GM18502 (cell line): Measurements from ENCODE around the gene LRRC25.
"Not testable (repeated sequence)": the region's sequence is repeated elsewhere in the genome, so short reads cannot be mapped to it uniquely, and the experiment has no call there.

Experiments
- ATAC-seq: cut with Tn5 transposase; IDR thresholded peaks from one replicate; pipeline ENCODE4 v1.9.1; 2021; ENCODE audit warnings: mild to moderate bottlenecking; ENCODE audit not compliant: unreplicated experiment, poor library complexity

LRRC25 gene

DNA sequence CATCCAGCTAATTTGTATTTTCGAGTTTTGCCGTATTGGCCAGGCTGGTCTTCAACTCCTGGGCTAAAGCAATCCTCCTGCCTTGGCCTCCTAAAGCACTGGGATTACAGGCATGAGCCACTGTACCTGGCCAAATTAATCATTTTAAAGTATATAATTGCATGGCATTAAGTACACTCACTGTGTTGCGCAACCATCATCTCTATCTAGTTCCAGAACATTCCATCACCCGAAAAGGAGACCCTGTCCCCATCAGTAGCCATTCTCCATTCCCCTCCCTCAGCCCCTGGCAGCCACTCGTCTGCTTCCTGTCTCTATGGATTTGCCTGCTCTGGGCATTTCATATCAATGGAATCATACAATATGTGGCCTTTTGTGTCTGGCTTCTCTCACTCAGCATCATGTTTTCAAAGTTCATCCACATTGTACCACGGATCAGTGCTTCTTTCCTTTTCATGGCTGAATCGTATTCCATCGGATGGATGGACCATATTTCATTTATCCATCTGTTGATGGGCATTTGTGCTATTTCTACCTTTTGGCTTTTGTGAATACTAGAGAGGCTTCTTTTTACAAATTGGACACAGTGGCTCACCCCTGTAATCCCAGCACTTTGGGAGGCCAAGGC lies 43.9 kb downstream of the LRRC25 start:
- ATAC-seq, result no peak

DNA sequence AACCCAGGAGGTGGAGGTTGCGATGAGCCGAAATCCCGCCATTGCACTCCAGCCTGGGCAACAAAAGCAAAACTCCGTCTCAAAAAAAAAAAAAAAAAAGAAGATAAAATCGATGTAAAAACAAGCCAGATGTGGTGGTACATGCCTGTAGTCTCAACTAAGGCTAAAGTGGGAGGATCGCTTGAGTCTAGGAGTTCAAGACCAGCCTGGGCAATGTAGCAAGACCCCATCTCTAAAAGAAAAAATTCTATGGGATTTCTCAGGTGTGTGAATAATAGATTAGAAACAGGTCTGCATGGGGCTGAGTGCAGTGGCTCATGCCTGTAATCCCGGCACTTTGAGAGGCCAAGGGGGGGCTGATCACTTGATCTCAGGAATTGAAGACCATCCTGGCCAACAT lies 45.9 kb downstream of the LRRC25 start:
- ATAC-seq, result no peak

GRCh38 chr19:18350490-18350889 lies 46.9 kb downstream of the LRRC25 start:
- ATAC-seq, result no peak

GRCh38 chr19:18349524-18350128 lies 47.8 kb downstream of the LRRC25 start:
- ATAC-seq, result no peak

GRCh38 chr19:18348818-18349339 lies 48.5 kb downstream of the LRRC25 start:
- ATAC-seq, result not testable (repeated sequence)

GRCh38 chr19:18348171-18348570 lies 49.3 kb downstream of the LRRC25 start:
- ATAC-seq, result no peak

DNA sequence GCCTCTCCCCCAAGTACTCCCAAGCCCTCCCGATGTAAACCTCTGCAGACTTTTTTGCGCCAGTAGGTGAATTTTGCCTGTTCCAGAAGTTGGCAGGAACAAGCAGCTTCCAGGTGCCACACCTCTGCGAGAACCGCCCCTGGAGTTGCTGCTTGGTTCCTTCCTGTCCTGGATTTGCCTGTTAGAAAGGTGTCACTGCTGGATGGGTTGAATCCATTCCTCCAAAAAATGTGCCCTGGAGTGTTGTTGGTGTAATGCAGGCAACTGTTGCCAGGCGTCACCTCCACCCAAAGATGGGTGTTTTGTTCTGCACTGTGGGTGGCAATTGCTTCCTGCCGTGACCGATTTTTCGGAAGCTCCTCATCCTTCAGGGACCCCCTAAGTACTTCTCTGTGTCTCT lies 51.3 kb downstream of the LRRC25 start:
- no peak for ATAC-seq

DNA sequence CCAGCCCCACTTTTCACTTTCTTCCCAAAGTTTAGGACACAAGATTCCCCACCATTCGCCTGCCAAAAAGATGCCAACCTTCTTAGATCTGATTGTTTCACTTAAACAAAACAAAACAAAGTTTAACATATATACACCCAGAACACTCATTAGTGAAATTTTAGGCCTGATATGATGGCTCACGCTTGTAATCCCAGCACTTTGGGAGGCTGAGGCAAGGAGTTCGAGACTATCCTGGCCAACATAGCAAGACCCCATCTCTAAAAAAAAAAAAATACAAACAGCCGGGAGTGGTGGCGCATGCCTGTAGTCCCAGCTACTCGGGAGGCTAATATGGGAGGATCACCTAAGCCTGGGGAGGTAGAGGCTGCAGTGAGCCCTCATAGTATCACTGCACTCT lies 52.1 kb downstream of the LRRC25 start:
- ATAC-seq, result no peak

DNA sequence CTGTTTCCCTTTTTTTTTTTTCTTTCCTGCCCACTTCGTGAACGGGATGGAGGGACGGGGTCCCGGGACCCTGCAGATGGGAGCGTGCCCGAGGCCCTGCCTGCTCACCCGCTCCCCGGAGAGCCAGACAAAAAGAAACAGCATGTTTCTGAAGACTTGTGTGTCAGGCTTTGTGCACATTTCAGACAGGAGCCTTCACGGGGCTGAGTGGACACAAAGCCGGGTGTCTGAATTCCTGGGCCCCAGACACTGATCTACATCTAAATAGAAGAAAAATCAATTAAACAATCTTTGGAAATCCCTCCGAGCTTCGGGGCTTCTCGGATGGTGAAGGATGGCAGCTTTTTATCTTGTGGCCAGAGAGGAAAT lies 52.9 kb downstream of the LRRC25 start:
- ATAC-seq, result no peak

- no peak for ATAC-seq
These were observed 55.3 kb downstream of the LRRC25 start for GRCh38 chr19:18342090-18342632.
